ENCODE measurements around the gene RAC3. TPM values are rescaled to one million over a fixed set of nuclear protein-coding genes. Genes with fewer than 3 reads are reported as not detected.

RAC3 gene
- total and polyA plus RNA-seq, 9 of the 15 experiments (the other 6 are each of a cell fraction or from before 2014, with no cell fraction given) = 0.23 to 292 (median 118) TPM

- intact Hi-C loops (cut with micrococcal nuclease) = loop anchor here (1.0 to 5.0 kb wide), 2 partner anchors 43 to 61 kb away; partner anchors contain the start of gene ASPSCR1
Measured at GRCh38 chr17:82020572-82021106, 10.8 kb upstream of the RAC3 start.

More at GRCh38 chr17:82020572-82021106, 10.8 kb upstream of the RAC3 start:
- Histone ChIP-seq H3K9me3 (replicated peaks; ENCODE audit: control insufficient read depth, insufficient read depth, low read depth, low read length) (no peaks in the 10 kb centered on the region), H3K27me3 (ENCODE audit: control insufficient read depth in 2 of 2, insufficient read depth in 2 of 2, low read length in 2 of 2) (no peaks in the 10 kb centered on the region), H2AFZ (ENCODE audit: low read depth, low read length) (no peak overlapping the region), H3K79me2 (ENCODE audit: control insufficient read depth, insufficient read depth, low read length) (peaks cover 36% of the 10 kb centered on the region), H3K4me1 (replicated peaks in 1 of 2; ENCODE audit: control insufficient read depth in 2 of 2, insufficient read depth in 2 of 2, low read length in 2 of 2) (peaks cover 14 to 93% of the 10 kb centered on the region in 2 experiments), H3K9ac (ENCODE audit: insufficient read depth in 1 of 2, low read depth in 2 of 2, low read length in 2 of 2) (peak overlapping the region; percentile 75 to 95; a peak in 3 of 4 replicates), H3K4me3 (peak overlapping the region; percentile 91; the same call in 1 of the 2 replicates), H3K9me1 (ENCODE audit: control insufficient read depth, insufficient read depth, low read length) (no peaks in the 10 kb centered on the region), H3K36me3 (ENCODE audit: control insufficient read depth, insufficient read depth, low read length) (peaks cover 30% of the 10 kb centered on the region; the same call in 1 of the 3 replicates), H3K27ac (ENCODE audit: extremely low read depth, low read depth, low read length) (no peak overlapping the region), H4K20me1 (replicated peaks; ENCODE audit: control insufficient read depth, insufficient read depth, low read length) (peaks cover 17% of the 10 kb centered on the region), H3K4me2 (ENCODE audit: insufficient read depth, low read length) (peak overlapping the region; percentile 84)
- ATAC-seq (no peak), DNase-seq (ENCODE audit: extremely low read depth in 1 of 4, low spot score in 3 of 4) (no peak), FAIRE-seq (no peak)
- CTCF ChIA-PET (ENCODE audit: low intra/inter-chr PET ratio) = interaction anchor here (1.2 to 6.6 kb wide), 3 partner anchors 61 to 308 kb away, joined by 3 to 103 read pairs (median 3); partner anchors contain the start of genes NOTUM and SLC25A10
- BruUV-seq (replicated peaks) = no TSS peak
- WGBS (ENCODE audit: insufficient coverage, low coverage, missing lambda C conversion rate) = 85% methylated on average over 11 of the region's 14 CpGs
- POLR2A ChIA-PET = interaction anchor here (0.6 to 5.0 kb wide), 4 partner anchors 14 to 72 kb away, joined by 3 to 51 read pairs (median 3); partner anchors contain the start of gene DCXR
- TF ChIP-seq ZC3H4 (CRISPR knock-in tag; IDR thresholded peaks at IDR 0.05; ENCODE audit: borderline replicate concordance) (0 out of 2 replicates have a peak, but pooled peaks have one; percentile 55), ZNF197 (CRISPR knock-in tag; IDR thresholded peaks at IDR 0.05; ENCODE audit: low read depth) (no peak), PREB (CRISPR knock-in tag; IDR thresholded peaks at IDR 0.05) (no peak), SLC30A9 (CRISPR knock-in tag; IDR thresholded peaks at IDR 0.05) (no peak), KDM5B (IDR thresholded peaks at IDR 0.05; ENCODE audit: insufficient replicate concordance, low read depth, low read length) (peak; percentile 8), ZNF347 (CRISPR knock-in tag; IDR thresholded peaks at IDR 0.05; ENCODE audit: low read depth) (no peak)
- in situ Hi-C loops (cut with MboI) = no loop called here

Measured in K562 (cell line).